Dendritic cell treated with granulocyte-macrophage colony-stimulating factor and Interleukin-4, amounts not matched to agents 40 ng/mL and 50 ng/mL, for 4 days (primary cell): ENCODE data around the gene COPG2.
A peak's percentile ranks its signal among the peaks of the same experiment; 100 is the strongest.

Experiments used
- H3K27ac Mint-ChIP-seq: one replicate; pipeline ENCODE4 v1.8.0; 2022; ENCODE audit warnings: mild to moderate bottlenecking, mixed read lengths
- H3K27me3 Mint-ChIP-seq: one replicate; pipeline ENCODE4 v1.8.0; 2022; ENCODE audit warnings: mild to moderate bottlenecking, mixed read lengths
- H3K36me3 Mint-ChIP-seq: one replicate; pipeline ENCODE4 v1.8.0; 2022; ENCODE audit warnings: low read depth, mixed read lengths
- H3K4me1 Mint-ChIP-seq: one replicate; pipeline ENCODE4 v1.8.0; 2022; ENCODE audit warnings: low read depth, mixed read lengths
- H3K4me3 Mint-ChIP-seq: one replicate; pipeline ENCODE4 v1.8.0; 2022; ENCODE audit warnings: mild to moderate bottlenecking, moderate library complexity, mixed read lengths
- H3K9me3 Mint-ChIP-seq: one replicate; pipeline ENCODE4 v1.8.0; 2022; ENCODE audit warnings: mixed read lengths
- intact Hi-C: fragments of 100-400 bp; cut with micrococcal nuclease; formaldehyde crosslinking; loops from one replicate; pipeline ENCODE4 v1.15.0; 2022

COPG2 gene

GRCh38 chr7:130490888-130491804, 177.4 kb downstream of the COPG2 start:
- intact Hi-C loops: loop anchor here (5.0 kb wide), 1 partner anchor 249 kb away; no protein-coding TSS in a partner anchor
- Mint-ChIP-seq H3K27ac (no peak overlapping the region), H3K4me1 (peaks cover 44% of the 10 kb centered on the region), H3K9me3 (peaks cover 16% of the 10 kb centered on the region), H3K36me3 (no peaks in the 10 kb centered on the region), H3K27me3 (peaks cover 80% of the 10 kb centered on the region), H3K4me3 (peak overlapping the region; percentile 68)

GRCh38 chr7:130490311-130490791, 178.2 kb downstream of the COPG2 start:
- Mint-ChIP-seq H3K27ac (no peak overlapping the region), H3K4me3 (peak overlapping the region; percentile 68), H3K9me3 (peaks cover 16% of the 10 kb centered on the region), H3K27me3 (peaks cover 86% of the 10 kb centered on the region), H3K4me1 (peaks cover 52% of the 10 kb centered on the region), H3K36me3 (no peaks in the 10 kb centered on the region)
- intact Hi-C loops: loop anchor here (5.0 kb wide), 1 partner anchor 248 kb away; no protein-coding TSS in a partner anchor

DNA sequence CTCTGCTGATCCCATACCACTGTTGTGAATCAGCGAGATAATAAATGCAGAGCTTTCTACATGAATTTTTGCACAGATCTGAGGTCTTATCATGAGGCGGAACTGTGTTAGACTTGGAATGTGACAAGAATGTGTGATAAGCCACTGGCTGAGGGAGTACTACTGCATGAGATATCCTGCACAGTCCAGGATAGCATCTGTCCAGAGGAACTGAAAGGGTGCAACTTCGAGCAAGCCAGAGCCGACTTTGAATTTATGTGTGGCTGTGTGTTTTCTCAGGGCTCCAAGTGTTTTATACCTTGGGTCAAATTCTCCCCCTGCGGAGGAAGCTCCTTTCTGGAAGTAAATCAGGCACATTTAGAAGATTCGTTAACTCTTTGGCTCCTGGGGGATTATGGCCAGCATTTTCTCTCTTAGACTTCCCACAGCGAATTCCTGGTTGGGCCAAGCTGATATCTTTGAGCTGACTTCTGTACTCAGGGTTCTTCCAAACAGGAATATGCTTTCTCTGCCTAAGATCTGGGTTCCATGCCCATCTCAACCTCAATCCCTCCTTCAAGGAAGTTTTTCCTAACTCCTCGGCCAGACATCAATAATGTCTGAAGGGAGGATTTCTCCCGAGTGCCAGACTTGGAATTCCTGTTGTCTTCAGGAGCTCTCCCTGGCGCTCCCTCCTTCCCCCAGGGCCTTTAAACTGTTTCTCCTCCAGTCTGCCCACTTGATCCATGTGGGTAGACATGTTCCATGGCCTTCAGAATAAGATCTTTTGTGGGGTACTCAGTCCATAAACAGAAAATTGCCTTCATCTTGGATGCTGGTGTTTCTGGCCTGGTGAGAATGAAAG, 179.2 kb downstream of the COPG2 start:
- Mint-ChIP-seq H3K27me3 (peaks cover 83% of the 10 kb centered on the region), H3K4me3 (no peak overlapping the region), H3K4me1 (peaks cover 59% of the 10 kb centered on the region), H3K36me3 (no peaks in the 10 kb centered on the region), H3K27ac (no peak overlapping the region), H3K9me3 (peaks cover 16% of the 10 kb centered on the region)
- intact Hi-C loops: loop anchor here (5.0 to 10.0 kb wide), 2 partner anchors 55 to 427 kb away; no protein-coding TSS in a partner anchor

GRCh38 chr7:130488392-130489139, 180.0 kb downstream of the COPG2 start:
- intact Hi-C loops: loop anchor here (5.0 to 10.0 kb wide), 2 partner anchors 54 to 426 kb away; no protein-coding TSS in a partner anchor
- peaks cover 53% of the 10 kb centered on the region for H3K4me1 Mint-ChIP-seq
- peaks cover 16% of the 10 kb centered on the region for H3K9me3 Mint-ChIP-seq
- no peaks in the 10 kb centered on the region for H3K36me3 Mint-ChIP-seq
- no peak overlapping the region for H3K27ac Mint-ChIP-seq
- no peak overlapping the region for H3K4me3 Mint-ChIP-seq
- H3K27me3 Mint-ChIP-seq: peaks cover 75% of the 10 kb centered on the region

DNA sequence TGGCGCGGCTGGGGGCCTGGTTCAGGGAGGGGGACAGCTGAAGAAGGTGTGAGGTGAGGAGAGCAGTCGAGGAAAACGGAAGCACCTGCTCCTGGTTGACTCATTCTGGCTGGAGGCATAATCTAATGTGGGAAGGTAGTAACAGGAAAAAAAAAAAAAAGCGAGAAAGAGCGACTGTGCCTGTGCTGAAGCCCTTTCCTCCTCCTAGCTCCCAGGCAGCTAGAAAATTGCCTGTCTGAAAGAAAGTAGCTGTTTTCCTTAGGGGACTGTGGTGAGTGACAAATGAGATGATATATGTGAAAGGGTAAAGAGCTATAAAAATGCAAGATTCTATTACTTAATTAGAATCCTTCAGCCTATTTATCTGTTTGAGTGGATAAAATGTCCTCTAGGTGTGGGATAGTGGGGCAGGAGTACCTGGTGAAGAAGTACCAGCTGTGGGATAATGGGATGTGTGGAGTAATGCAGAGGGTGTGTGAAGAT, 181.6 kb downstream of the COPG2 start:
- intact Hi-C loops: loop anchor here (5.0 to 10.0 kb wide), 2 partner anchors 52 to 425 kb away; no protein-coding TSS in a partner anchor
- Mint-ChIP-seq H3K27me3 (peaks cover 60% of the 10 kb centered on the region), H3K4me3 (peak overlapping the region; percentile 81), H3K27ac (peak overlapping the region; percentile 67), H3K4me1 (peaks cover 48% of the 10 kb centered on the region), H3K36me3 (no peaks in the 10 kb centered on the region), H3K9me3 (peaks cover 8% of the 10 kb centered on the region)

- Mint-ChIP-seq H3K27me3 (peaks cover 55% of the 10 kb centered on the region), H3K36me3 (no peaks in the 10 kb centered on the region), H3K27ac (peak overlapping the region; percentile 67), H3K9me3 (peaks cover 5% of the 10 kb centered on the region), H3K4me3 (peak overlapping the region; percentile 81), H3K4me1 (peaks cover 46% of the 10 kb centered on the region)
- intact Hi-C loops: loop anchor here (5.0 to 10.0 kb wide), 2 partner anchors 52 to 424 kb away; no protein-coding TSS in a partner anchor
Measured at GRCh38 chr7:130486114-130486953, 182.2 kb downstream of the COPG2 start.

DNA sequence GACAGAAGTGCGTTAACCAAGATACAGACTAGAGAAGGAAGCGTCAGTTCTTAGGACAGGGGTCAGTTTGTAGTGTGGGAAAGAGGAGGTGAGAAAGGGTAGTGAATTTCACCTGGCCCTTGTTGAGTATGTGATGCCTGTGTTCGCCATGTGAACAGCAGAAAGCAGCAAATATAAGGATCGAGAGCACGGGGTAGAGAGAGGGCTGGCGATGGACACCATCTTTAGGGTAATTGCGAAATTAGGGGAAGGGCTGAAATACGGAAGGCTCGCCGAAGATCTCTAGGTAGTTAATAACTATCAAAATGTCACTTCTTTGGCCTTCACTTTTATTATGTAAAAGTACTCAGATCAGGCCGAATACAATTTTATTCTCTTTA, 182.8 kb downstream of the COPG2 start:
- intact Hi-C loops: loop anchor here (5.0 to 10.0 kb wide), 2 partner anchors 51 to 423 kb away; no protein-coding TSS in a partner anchor
- Mint-ChIP-seq H3K9me3 (no peaks in the 10 kb centered on the region), H3K27me3 (peaks cover 49% of the 10 kb centered on the region), H3K36me3 (no peaks in the 10 kb centered on the region), H3K4me1 (peaks cover 40% of the 10 kb centered on the region), H3K27ac (peak overlapping the region; percentile 67), H3K4me3 (peak overlapping the region; percentile 81)

GRCh38 chr7:130483031-130483430, 185.5 kb downstream of the COPG2 start:
- H3K27ac Mint-ChIP-seq: no peak overlapping the region
- H3K4me1 Mint-ChIP-seq: peaks cover 46% of the 10 kb centered on the region
- H3K36me3 Mint-ChIP-seq: no peaks in the 10 kb centered on the region
- intact Hi-C loops: loop anchor here (10.0 kb wide), 1 partner anchor 48 kb away; no protein-coding TSS in a partner anchor
- no peaks in the 10 kb centered on the region for H3K9me3 Mint-ChIP-seq
- H3K27me3 Mint-ChIP-seq: peaks cover 29% of the 10 kb centered on the region
- no peak overlapping the region for H3K4me3 Mint-ChIP-seq

DNA sequence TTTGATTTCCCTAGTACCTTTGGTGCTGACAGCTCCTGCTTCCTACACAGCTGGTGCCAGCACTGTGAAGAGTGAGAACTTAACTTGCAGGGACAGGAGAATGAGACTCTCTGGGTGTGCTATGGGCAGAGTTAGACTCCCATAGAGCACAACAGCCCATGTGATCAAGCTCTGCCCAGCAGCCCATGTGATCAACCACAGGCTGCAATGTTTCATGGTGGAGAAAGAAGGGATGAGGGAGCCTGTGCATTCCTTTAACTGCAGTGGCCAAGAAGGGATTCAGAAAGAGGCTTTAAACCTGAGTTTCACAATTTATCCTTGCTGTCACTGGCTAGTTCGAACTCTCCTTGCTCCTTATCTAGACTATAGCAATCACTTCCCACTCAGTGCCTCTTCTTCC, 186.7 kb downstream of the COPG2 start:
- Mint-ChIP-seq H3K27ac (peak overlapping the region; percentile 27), H3K4me3 (no peak overlapping the region), H3K27me3 (peaks cover 21% of the 10 kb centered on the region), H3K36me3 (no peaks in the 10 kb centered on the region), H3K9me3 (no peaks in the 10 kb centered on the region), H3K4me1 (peaks cover 43% of the 10 kb centered on the region)
- intact Hi-C loops: loop anchor here (10.0 kb wide), 1 partner anchor 47 kb away; no protein-coding TSS in a partner anchor

GRCh38 chr7:130479716-130480400, 188.7 kb downstream of the COPG2 start:
- Mint-ChIP-seq H3K27me3 (peaks cover 3% of the 10 kb centered on the region), H3K27ac (no peak overlapping the region), H3K36me3 (no peaks in the 10 kb centered on the region), H3K4me3 (no peak overlapping the region), H3K9me3 (no peaks in the 10 kb centered on the region), H3K4me1 (peaks cover 28% of the 10 kb centered on the region)
- intact Hi-C loops: loop anchor here (10.0 kb wide), 1 partner anchor 45 kb away; no protein-coding TSS in a partner anchor

DNA sequence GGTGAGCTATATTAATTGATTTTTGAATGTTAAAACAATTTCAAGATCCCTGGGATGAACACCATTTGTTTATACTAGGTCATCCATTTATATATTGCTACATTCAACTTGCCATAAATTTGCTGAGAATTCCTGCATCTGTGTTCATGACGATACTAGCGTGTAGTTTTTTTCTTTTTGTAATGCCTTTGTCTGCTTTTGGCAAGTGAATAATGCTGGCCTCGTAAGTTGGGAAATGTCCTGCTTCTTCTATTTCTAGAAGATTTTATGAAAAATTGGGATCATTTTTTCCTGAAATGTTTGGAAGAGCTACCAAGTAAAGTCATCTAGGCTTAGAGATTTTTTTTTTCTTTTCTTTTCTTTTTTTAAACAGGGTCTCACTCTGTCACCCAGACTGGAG, 189.6 kb downstream of the COPG2 start:
- H3K27me3 Mint-ChIP-seq: no peaks in the 10 kb centered on the region
- H3K4me1 Mint-ChIP-seq: peaks cover 34% of the 10 kb centered on the region
- no peaks in the 10 kb centered on the region for H3K36me3 Mint-ChIP-seq
- intact Hi-C loops: no loop called here
- H3K9me3 Mint-ChIP-seq: no peaks in the 10 kb centered on the region
- no peak overlapping the region for H3K4me3 Mint-ChIP-seq
- H3K27ac Mint-ChIP-seq: no peak overlapping the region
